NCI-H446 (cell line): ENCODE results near the gene SPNS3.

ENCODE experiments used
- DNase-seq, 2 experiments: peaks; one replicate each; lab custom pipeline; 2025; lab: John Stamatoyannopoulos, UW

The SPNS3 gene, protein sequence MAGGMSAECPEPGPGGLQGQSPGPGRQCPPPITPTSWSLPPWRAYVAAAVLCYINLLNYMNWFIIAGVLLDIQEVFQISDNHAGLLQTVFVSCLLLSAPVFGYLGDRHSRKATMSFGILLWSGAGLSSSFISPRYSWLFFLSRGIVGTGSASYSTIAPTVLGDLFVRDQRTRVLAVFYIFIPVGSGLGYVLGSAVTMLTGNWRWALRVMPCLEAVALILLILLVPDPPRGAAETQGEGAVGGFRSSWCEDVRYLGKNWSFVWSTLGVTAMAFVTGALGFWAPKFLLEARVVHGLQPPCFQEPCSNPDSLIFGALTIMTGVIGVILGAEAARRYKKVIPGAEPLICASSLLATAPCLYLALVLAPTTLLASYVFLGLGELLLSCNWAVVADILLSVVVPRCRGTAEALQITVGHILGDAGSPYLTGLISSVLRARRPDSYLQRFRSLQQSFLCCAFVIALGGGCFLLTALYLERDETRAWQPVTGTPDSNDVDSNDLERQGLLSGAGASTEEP

DNA sequence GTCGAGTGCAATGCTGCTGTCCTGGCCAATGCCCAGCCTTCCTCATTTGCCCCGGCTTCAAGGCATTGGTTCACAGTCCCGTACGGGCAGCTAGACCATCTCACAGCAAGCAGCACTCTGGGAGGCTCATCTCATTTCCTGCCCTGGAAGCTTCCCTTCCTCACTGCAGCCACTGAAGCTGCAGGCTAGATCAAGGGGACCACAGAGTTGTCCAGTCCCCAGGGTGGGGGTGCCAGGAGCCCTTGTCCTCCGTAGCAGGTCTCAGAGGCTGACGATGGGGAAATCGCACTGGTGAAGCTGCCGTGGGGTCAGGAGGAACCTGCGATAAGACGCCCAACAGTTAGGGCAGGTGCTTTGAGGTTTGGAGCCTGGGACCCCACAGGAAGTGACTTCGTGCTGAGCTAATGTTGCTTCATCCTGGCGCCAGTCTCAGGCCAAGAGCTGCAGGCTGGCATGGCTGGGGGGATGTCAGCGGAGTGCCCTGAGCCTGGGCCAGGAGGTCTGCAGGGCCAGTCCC lies at the start of gene SPNS3:
TSS of gene SPNS3 (plus strand) at position 426 of the 517 bp plus-strand sequence. CDS start at position 454, 28 bp downstream.
- no peak for DNase-seq

DNA sequence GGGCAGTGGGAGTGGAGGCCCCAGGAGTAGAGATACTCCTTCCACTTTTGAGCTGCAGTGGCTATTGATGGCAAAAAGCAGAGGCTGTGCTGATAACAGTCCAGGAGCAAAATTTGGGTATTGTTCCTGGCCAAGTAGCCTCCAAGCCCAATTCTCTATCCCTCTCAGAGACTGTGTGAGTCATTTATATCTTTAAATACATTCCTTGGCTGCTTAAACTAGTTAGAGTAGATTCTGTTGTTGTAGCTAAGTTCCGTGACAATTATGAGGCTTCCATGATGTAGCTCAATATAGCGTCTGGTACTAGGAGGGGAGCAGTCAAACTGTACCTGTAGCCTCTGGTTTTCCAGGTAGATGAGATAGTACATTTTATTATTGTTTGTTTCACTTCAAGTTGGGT lies 47.3 kb upstream of the SPNS3 start:
- no peak for DNase-seq

DNA sequence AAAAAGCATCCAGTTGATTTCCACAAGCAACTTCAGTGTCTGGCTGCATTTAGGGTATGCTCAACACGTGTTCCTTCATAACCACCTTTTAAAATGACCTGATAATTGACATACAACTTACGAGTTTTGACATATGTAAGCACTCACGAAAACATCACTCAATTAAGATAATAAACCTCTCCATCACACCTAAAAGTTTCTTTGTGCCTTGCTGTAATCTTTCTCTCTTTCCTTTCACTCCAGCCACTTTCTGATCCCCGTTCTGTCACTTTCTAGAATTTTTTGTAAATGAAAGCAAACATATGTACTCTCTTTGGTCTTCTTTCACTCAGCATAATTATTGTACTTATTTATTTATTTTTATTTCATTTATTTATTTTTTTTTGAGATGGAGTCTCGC lies 46.6 kb upstream of the SPNS3 start:
- no peak for DNase-seq

- DNase-seq, result no peak
Measured at GRCh38 chr17:4389079-4389478, 44.7 kb upstream of the SPNS3 start.

- no peak for DNase-seq
Measured at GRCh38 chr17:4393806-4394205, 39.9 kb upstream of the SPNS3 start.

DNA sequence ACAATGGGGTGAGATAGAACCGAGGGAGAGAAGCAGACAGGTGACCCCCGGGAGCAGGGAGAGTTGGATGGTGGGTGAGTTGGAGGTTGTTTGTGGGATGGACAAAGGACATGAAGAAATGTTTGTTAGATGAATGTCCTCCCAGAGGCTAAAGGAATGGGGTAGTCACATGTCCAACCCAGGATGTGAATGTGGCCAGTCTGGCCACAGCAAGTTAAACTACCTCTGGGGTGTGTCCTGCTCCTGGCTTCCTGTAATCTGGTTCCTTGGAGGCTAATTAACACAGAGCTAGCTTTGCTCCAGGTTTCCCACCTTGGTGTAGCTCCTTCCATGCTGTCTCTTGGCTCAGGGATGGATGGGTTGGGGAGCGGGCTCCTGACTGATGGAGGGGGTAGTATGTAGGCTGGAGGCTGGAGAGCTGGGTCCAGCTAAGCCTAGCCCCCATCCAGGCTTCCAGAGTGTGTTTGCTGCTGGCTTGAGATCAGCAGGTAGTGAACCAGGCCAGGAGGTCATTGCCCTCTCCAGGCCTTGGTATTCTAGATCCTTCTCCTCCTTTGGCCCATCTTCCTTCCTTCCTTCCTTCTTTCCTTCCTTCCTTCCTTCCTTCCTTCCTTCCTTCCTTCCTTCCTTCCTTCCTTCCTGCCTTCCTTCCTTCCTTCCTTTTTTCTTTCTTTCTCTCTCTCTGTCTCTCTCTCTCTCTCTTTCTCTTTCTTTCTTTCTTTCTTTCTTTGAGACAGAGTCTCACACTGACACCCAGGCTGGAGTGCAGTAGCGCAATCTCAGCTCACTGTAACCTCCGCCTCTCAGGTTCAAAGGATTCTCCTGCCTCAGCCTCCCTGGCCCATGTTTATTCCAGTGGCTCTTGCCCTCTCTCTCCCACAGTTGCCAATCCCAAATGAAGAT lies 39.3 kb upstream of the SPNS3 start:
- no peak for DNase-seq

DNA sequence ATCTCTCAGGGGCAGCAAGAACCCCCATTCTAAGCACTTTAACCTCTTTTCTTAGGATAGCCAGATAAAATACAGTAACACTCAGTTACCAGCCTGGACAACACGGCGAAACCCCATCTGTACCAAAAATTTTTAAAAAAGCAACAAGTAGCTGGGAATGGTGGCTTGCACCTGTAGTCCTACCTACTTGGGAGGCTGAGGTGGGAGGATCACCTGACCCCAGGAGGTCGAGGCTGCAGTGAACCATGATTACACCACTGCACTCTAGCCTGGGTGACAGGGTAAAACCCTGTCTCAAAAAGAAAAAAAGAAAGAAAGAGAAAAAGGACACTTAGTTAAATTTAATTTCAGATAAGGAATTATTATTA lies 38.6 kb upstream of the SPNS3 start:
- no peak for DNase-seq

DNA sequence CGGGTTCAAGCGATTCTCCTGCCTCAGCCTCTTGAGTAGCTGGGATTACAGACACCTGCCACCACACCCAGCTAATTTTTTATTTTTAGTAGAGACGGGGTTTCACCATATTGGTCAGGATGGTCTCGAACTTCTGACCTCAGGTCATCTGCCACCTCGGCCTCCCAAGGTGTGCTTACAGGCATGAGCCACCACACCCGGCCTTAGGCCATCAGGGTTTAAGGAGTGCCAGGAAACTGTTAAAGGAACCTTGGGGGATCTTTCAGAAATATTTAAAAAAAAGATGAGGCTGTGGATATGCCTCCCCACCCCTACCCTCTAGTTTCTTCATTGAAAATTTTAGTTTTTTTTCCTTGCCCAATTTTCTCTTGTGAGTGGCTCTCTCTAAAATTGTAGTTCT lies 35.9 kb upstream of the SPNS3 start:
- DNase-seq, result no peak

DNA sequence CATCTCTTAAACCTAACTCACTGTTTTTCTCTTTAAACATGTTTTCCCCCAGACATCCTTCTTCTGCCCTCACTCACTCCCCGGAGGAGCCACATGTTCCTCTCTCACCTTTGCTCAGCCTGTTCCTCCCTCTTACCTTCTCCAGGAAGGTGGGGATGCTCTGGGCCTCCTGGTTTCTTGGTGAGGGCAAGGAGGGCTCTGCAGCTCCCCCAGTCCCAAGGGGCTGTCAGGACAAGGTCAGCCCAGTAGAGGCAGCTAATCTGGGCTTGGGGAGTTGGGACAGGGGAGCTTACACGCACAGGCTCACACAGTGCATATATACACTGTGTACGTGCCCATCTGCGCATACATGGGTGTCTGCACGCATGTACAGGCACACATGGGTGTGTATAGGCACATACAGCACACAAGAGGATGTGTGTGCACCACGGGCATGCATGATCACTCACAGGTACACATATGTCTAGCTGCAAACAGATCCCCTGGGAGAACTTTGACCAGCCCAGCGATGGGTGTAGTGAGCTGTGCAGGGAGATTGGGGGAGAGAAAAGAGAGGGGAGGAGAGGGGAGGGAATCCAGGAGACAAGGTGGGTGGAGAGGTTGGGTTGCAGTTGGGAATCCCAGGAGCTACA lies 28.6 kb upstream of the SPNS3 start:
- DNase-seq, result no peak

- no peak for DNase-seq
Measured at GRCh38 chr17:4405699-4406098, 28.0 kb upstream of the SPNS3 start.

- no peak for DNase-seq
Measured at GRCh38 chr17:4406386-4406785, 27.4 kb upstream of the SPNS3 start.

DNA sequence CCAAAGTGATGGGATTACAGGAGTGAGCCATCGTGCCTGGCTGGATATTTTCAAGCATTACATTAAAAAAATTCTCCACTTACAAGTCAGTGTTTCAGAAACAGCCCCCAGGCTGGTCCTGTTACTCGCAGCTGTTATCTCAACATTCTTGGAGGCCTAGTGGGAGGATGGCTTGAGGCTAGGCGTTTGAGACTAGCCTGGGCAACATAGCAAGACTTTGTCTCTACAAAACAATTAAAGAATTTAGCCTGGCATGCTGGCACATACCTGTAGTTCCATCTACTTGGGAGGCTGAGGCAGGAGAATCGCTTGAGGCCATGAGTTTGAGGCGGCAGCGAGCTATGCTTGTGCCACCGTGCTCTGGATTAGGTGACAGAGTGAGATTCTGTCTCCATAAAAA lies 26.5 kb upstream of the SPNS3 start:
- DNase-seq, result no peak

DNA sequence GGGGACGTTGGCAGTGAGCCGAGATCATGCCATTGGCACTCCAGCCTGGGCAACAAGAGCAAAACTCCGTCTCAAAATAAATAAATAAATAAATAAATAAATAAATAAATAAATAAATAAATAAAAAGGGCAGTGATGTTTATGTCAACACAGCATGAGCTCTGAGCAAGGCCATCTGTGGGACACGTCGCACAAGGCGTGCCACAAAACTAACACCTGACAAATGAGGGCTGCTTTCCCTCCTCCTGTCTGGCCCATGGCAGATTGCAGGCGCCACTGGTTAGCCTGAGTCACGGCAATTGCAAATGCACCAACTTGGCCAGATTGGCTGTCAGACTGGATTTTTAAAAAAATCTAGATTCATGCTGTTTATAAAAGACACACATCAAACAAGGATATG lies 25.9 kb upstream of the SPNS3 start:
- DNase-seq, result peak in 1 of 2 experiments; percentile 16

GRCh38 chr17:4409659-4410058 lies 24.1 kb upstream of the SPNS3 start:
- no peak for DNase-seq

GRCh38 chr17:4411201-4411600 lies 22.5 kb upstream of the SPNS3 start:
- DNase-seq, result no peak

DNA sequence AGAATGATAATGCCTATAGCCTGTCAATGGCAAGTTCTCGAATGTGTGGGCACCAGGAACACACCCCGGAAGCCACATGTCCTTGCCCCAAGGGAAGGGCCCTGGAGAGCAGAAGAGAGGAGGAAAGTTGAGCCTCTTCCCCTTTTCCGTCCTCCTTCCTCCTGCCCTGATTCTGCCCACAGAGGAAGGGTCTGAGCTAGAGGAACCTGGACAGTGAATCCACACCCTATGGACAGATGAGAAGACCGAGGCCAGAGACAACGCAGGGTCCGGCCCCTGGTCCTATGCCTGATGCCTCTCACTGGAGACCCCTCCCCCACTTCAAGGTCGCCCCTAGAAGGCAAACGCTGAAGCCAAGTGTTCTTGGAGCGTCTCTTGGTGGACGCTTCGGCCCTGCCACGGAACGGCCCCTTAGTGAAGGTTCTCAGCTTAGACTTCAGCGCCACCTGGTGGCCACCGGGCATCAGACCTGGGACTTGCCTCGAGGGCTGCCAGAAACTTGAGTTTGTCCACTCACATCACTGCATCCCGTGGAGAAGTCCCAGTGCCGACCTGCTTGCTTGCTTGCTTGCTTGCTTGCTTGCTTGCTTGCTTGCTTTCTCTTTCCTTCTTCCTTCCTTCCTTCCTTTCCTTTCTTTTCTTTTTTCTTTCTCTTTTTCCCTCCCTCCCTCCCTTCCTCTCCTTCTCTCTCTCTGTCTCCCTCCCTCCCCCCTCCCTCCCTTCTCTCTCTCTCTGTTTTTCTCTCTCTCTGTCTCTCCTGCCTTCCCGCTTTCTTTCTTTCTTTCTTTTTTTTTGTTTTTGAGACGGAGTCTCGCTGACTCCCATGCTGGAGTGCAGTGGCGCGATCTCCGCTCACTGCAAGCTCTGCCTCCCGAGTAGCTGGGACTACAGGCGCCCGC lies 20.6 kb upstream of the SPNS3 start:
- DNase-seq, result peak; percentile 68 to 89

GRCh38 chr17:4417129-4417667 lies 16.5 kb upstream of the SPNS3 start:
- DNase-seq, result no peak

GRCh38 chr17:4420692-4421131 lies 13.0 kb upstream of the SPNS3 start:
- DNase-seq, result peak; percentile 60 to 81

DNA sequence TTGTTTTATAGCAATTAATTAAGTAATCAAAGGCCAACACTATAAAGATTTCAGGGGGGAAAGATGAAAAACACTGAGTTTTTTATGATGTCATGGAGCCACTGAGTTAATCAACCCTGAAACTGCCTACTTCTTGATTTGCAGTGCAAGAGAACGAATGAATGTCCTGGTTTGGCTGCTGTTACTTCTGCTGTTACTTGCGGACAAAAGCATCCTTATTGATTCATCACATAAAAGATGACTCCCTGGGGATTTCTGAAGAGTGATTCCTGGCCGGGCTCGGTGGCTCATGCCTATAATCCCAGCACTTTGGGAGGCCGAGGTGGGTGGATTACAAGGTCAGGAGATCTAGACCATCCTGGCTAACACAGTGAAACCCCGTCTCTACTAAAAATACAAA lies 10.9 kb upstream of the SPNS3 start:
- peak in 1 of 2 experiments; percentile 24 for DNase-seq

DNA sequence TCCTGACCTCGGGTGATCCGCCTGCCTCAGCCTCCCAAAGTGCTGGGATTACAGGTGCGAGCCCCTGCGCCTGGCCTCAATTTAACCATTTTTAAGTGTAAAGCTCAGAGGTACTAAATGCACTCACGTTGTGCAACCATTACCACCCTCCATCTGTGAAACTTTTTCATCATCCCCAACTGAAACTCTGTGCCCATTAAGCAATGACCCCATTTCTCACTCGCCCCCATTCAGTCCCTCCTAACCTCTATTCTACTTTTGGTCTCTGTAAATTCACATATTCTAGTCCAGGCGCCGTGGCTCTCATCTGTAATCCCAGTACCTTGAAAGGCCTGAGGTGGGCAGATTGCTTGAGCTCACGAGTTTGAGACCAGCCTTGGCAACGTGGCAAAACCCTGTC lies 8.3 kb upstream of the SPNS3 start:
- no peak for DNase-seq
